GM12878 (cell line): ENCODE results near the gene FDXR.

Experiments used
- EP300 ChIP-seq, 2 experiments: fragments of 150-350 bp in 1 of 2; IDR thresholded peaks; 2 replicates each; pipeline ENCODE4 v1.6.1; 2011 to 2012; ENCODE audit warnings: low read depth in 2 of 2, low read length in 2 of 2, borderline replicate concordance in 1 of 2, improper control_type of control experiment in 1 of 2, inconsistent platforms in 1 of 2; ENCODE audit not compliant: control insufficient read depth in 1 of 2
- GABPA ChIP-seq: IDR thresholded peaks from 2 replicates; pipeline ENCODE4 v1.6.1; 2014; ENCODE audit warnings: antibody characterized with exemption, low read depth, mild to moderate bottlenecking, inconsistent platforms
- HDAC2 ChIP-seq: fragments of 200-600 bp; sonication (generic); IDR thresholded peaks from 2 replicates; pipeline ENCODE4 v1.6.1; 2017
- JUND ChIP-seq: IDR thresholded peaks from 2 replicates; pipeline ENCODE4 v1.6.1; 2012; ENCODE audit warnings: low read depth, mild to moderate bottlenecking, low read length, improper control_type of control experiment, moderate library complexity
- NFIC ChIP-seq: IDR thresholded peaks from 2 replicates; pipeline ENCODE4 v1.6.1; 2012; ENCODE audit warnings: low read depth, mild to moderate bottlenecking, inconsistent platforms, low read length, moderate library complexity
- POLR2A ChIP-seq: IDR thresholded peaks from 2 replicates; pipeline ENCODE4 v1.6.1; 2011; ENCODE audit warnings: low read depth, mild to moderate bottlenecking, low read length
- RAD21 ChIP-seq: IDR thresholded peaks from 2 replicates; pipeline ENCODE4 v1.6.1; 2011; ENCODE audit warnings: mild to moderate bottlenecking, low read depth, low read length, moderate library complexity; ENCODE audit not compliant: insufficient read depth
- SIN3A ChIP-seq: IDR thresholded peaks from 2 replicates; pipeline ENCODE4 v1.6.1; 2012; ENCODE audit warnings: low read depth, low read length, improper control_type of control experiment
- TAF1 ChIP-seq: IDR thresholded peaks from 2 replicates; pipeline ENCODE4 v1.6.1; 2011; ENCODE audit warnings: mild to moderate bottlenecking, low read depth, low read length, borderline replicate concordance
- TF ChIP-seq, protein P1 (sequence below): IDR thresholded peaks from 2 replicates; pipeline ENCODE4 v1.6.1; 2011; ENCODE audit warnings: low read depth, low read length, improper control_type of control experiment, borderline replicate concordance
- TF ChIP-seq, protein P2 (sequence below), 3 experiments: IDR thresholded peaks in 2 of 3; conservative IDR thresholded peaks in 1 of 3; 2 replicates each; pipeline ENCODE4 v1.5.1; 2011; ENCODE audit warnings: low read depth in 3 of 3, low read length in 3 of 3, mild to moderate bottlenecking in 3 of 3, control low read depth in 2 of 3, moderate library complexity in 2 of 3, inconsistent platforms in 1 of 3, mixed read lengths in 1 of 3; ENCODE audit not compliant: control insufficient read depth in 2 of 3, insufficient read depth in 1 of 3; ENCODE audit errors: extremely low read depth in 1 of 3

DNA sequence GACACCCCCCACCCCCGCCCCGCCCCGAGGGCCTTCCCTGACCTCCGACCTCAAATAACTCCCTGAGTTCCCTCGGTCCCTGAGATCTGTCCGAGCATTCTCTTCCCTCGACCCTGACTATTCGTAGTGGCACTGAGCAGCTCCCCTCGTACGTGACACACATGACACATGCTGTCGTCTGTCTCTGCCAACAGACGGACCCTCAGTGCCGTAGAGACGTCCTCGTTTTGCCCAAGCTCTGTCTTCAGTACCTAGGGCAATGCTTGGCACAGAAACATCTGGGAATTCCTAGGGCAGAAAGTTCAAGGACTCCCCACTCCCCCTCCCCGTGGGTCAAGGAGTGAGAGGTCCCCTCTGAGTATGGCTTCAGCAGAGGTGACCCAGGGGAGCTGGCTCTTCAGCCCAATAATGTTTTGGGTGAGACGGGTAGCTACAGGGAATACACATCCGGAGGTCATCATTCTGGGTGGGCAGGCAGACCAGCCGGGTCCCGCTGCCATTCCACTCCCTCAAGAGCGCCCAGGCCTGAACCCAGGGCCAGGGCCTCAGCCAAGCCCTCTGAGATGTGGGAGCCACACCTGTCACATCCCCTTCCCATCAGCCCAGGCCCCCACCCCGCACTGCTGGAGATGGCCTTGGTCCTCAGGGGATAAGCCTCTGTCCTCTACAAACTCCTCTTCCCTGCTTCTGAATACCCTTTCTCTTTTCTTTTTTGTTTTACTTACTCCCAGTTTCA is 21.3 kb upstream of the FDXR start:
- TF ChIP-seq SIN3A = no peak
- no peak for TF ChIP-seq EP300 (IDR thresholded peaks at IDR 0.05; ENCODE audit: borderline replicate concordance in 1 of 2, control insufficient read depth in 1 of 2, low read depth in 2 of 2, low read length in 2 of 2)
- no peak for TF ChIP-seq TAF1
- TF ChIP-seq POLR2A = no peak
- TF ChIP-seq, protein P1, sequence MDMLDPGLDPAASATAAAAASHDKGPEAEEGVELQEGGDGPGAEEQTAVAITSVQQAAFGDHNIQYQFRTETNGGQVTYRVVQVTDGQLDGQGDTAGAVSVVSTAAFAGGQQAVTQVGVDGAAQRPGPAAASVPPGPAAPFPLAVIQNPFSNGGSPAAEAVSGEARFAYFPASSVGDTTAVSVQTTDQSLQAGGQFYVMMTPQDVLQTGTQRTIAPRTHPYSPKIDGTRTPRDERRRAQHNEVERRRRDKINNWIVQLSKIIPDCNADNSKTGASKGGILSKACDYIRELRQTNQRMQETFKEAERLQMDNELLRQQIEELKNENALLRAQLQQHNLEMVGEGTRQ = no peak
- no peak for TF ChIP-seq NFIC
- TF ChIP-seq, protein P2, sequence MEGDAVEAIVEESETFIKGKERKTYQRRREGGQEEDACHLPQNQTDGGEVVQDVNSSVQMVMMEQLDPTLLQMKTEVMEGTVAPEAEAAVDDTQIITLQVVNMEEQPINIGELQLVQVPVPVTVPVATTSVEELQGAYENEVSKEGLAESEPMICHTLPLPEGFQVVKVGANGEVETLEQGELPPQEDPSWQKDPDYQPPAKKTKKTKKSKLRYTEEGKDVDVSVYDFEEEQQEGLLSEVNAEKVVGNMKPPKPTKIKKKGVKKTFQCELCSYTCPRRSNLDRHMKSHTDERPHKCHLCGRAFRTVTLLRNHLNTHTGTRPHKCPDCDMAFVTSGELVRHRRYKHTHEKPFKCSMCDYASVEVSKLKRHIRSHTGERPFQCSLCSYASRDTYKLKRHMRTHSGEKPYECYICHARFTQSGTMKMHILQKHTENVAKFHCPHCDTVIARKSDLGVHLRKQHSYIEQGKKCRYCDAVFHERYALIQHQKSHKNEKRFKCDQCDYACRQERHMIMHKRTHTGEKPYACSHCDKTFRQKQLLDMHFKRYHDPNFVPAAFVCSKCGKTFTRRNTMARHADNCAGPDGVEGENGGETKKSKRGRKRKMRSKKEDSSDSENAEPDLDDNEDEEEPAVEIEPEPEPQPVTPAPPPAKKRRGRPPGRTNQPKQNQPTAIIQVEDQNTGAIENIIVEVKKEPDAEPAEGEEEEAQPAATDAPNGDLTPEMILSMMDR (IDR thresholded peaks at IDR 0.05 in 2 of 3, conservative IDR thresholded peaks at IDR 0.05 in 1 of 3; ENCODE audit: control insufficient read depth in 2 of 3, extremely low read depth in 1 of 3, insufficient read depth in 1 of 3, low read depth in 3 of 3, low read length in 3 of 3) = no peak
- no peak for TF ChIP-seq GABPA
- TF ChIP-seq RAD21 = no peak
- no peak for TF ChIP-seq JUND
- no peak for TF ChIP-seq HDAC2
